ENCODE measurements around the gene FABP1. TPM values are rescaled to one million over a fixed set of nuclear protein-coding genes. Genes with fewer than 3 reads are reported as not detected.

The FABP1 gene
- total RNA-seq: not detected in 2 replicates

DNA sequence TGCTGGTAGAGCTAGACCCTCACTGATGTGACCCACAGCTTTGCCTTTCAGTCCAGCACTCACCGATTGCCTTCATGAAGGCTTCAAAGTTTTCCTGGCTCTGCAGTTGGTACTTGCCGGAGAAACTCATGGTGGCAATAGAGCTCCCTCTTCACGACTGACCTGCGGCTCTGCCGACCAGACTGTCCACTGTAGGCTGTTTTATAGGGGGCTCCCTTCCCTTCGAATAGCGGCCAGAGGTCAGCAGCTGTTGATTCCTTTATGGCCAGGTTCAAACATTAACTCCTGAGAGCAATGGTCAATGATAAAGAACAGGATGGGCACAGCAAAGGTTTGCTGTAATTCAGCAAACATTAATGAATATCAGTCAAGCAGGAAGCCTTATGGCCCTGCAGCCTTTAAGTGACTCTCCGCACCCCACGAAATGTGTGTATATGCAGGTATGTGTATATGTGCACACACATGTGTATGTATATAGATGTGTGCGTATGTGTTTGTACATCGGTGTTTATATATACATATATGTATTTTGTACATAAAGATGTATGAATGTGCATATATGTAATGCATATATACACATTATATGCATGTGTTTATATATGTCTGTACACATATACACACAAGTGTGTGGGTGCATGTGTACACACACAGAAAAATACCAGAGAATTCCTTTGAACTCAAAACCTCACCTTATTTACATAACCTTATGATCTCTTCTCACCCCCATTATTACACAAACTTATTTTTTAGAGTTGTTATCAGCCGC, at the start of gene FABP1:
Gene FABP1 (minus strand): TSS at position 175 of the 766 bp plus-strand sequence. CDS start 45 bp downstream, at position 130.

Other genes with a start within 250 kb of the FABP1 start
- not detected in 2 replicates for gene RNU2-63P, start 111.5 kb downstream of the FABP1 start, total RNA-seq
- 24.6 and 24.8 TPM in 2 replicates for gene KRCC1, start 72.3 kb downstream of the FABP1 start, total RNA-seq
- gene SMYD1, start 60.2 kb downstream of the FABP1 start, total RNA-seq: not detected in 2 replicates
- gene THNSL2, start 42.3 kb upstream of the FABP1 start, total RNA-seq: 6.6 and 7.4 TPM in 2 replicates